Measurements from ENCODE around the gene GPHA2.

DNA sequence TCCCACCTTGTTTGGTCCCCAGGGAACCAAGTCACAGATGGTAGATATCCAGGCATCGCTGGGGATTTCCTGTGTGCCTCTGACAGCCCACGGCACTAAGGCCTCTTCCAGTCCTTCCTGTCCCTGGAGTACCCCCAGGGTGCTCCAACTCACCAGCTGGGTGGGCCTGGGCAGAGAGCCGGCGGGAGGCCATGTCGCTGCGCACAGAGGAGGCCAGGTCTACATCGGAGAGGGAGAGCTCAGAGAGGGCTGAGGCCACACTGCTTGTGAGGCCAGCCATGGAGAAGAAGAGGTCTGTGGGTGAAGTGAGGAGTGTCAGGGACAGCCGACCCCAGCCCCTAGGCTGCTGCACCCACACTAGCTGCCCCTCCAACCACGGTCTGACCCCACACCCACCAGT, 24.0 kb downstream of the GPHA2 start:
- TF ChIP-seq, protein P1, sequence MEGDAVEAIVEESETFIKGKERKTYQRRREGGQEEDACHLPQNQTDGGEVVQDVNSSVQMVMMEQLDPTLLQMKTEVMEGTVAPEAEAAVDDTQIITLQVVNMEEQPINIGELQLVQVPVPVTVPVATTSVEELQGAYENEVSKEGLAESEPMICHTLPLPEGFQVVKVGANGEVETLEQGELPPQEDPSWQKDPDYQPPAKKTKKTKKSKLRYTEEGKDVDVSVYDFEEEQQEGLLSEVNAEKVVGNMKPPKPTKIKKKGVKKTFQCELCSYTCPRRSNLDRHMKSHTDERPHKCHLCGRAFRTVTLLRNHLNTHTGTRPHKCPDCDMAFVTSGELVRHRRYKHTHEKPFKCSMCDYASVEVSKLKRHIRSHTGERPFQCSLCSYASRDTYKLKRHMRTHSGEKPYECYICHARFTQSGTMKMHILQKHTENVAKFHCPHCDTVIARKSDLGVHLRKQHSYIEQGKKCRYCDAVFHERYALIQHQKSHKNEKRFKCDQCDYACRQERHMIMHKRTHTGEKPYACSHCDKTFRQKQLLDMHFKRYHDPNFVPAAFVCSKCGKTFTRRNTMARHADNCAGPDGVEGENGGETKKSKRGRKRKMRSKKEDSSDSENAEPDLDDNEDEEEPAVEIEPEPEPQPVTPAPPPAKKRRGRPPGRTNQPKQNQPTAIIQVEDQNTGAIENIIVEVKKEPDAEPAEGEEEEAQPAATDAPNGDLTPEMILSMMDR (IDR thresholded peaks at IDR 0.05; ENCODE audit: insufficient read depth, low read length, poor library complexity, severe bottlenecking): no peak
- TF ChIP-seq EZH2phosphoT487 (conservative IDR thresholded peaks at IDR 0.05; ENCODE audit: low read length): no peak

All from SU-DHL-6 (cell line).